ENCODE results near the gene PSMB2. TPM values are rescaled to one million over a fixed set of nuclear protein-coding genes. Genes with fewer than 3 reads are reported as not detected.

Gene PSMB2
- total RNA-seq, 4 donors from 2014 or later = 37.9 to 50.2 (median 43.1) TPM

GRCh38 chr1:35557611-35558373 lies 83.5 kb downstream of the PSMB2 start, which contains the start of gene NCDN:
TSS of gene NCDN (plus strand) at chr1:35557799. CDS start at chr1:35558191, 392 bp downstream.
- DNase-seq = peak; percentile 98 to 99
- Histone ChIP-seq H3K4me1 (peaks cover 22 to 41% of the 10 kb centered on the region in 2 donors), H3K36me3 (peaks cover under 1% of the 10 kb centered on the region in 2 donors), H3K4me3 (replicated peaks in 1 of 3) (peak within 1 kb of the TSS; percentile 29 to 87 (median 81)), H3K9me3 (no peaks in the 10 kb centered on the region), H3K27me3 (no peaks in the 10 kb centered on the region), H3K27ac (peak within 1 kb of the TSS; percentile 87 to 98 (median 94))
- intact Hi-C loops (cut with DNase I) = no loop called here
- 0% methylated on average over 34 to 51 of the region's 58 CpGs for WGBS, 2 donors
- no peak for TF ChIP-seq POLR2A (IDR thresholded peaks at IDR 0.05)
- TF ChIP-seq CTCF (IDR thresholded peaks at IDR 0.05) = no peak

GRCh38 chr1:35557118-35557610 lies 84.2 kb downstream of the PSMB2 start, which contains the start of gene KIAA0319L:
TSS of gene KIAA0319L (minus strand) at chr1:35557403. CDS start at chr1:35554491, 2,912 bp downstream.
- DNase-seq = peak; percentile 90 to 91
- no peaks in the 10 kb centered on the region for H3K9me3 ChIP-seq
- peaks cover 6 to 7% of the 10 kb centered on the region in 2 donors for H3K36me3 ChIP-seq
- 1 to 7% methylated on average over 3 to 22 of the region's 39 CpGs for WGBS, 2 donors
- H3K4me1 ChIP-seq = peaks cover 22 to 41% of the 10 kb centered on the region in 2 donors
- peak within 1 kb of the TSS; percentile 87 to 98 (median 94) for H3K27ac ChIP-seq
- no peaks in the 10 kb centered on the region for H3K27me3 ChIP-seq
- intact Hi-C loops (cut with DNase I) = no loop called here
- TF ChIP-seq POLR2A (IDR thresholded peaks at IDR 0.05) (peak; percentile 27 to 79), CTCF (IDR thresholded peaks at IDR 0.05) (no peak)
- peak within 1 kb of the TSS; percentile 29 to 87 (median 81) for H3K4me3 ChIP-seq (replicated peaks in 1 of 3)

- Histone ChIP-seq H3K9me3 (no peaks in the 10 kb centered on the region), H3K4me1 (peaks cover 22 to 41% of the 10 kb centered on the region in 2 donors), H3K27ac (peak overlapping the region; percentile 87 to 98 (median 94)), H3K27me3 (no peaks in the 10 kb centered on the region), H3K4me3 (replicated peaks in 1 of 3) (peak overlapping the region; percentile 29 to 87 (median 81)), H3K36me3 (peaks cover 11 to 12% of the 10 kb centered on the region in 2 donors)
- TF ChIP-seq CTCF (IDR thresholded peaks at IDR 0.05) (no peak), POLR2A (IDR thresholded peaks at IDR 0.05) (no peak)
- no peak for DNase-seq
- WGBS, 2 donors = 4 to 6% methylated on average over 7 to 13 of the region's 17 CpGs
- intact Hi-C loops (cut with DNase I) = no loop called here
These were observed 84.7 kb downstream of the PSMB2 start for GRCh38 chr1:35556484-35557117.

GRCh38 chr1:35555601-35556477 lies 85.5 kb downstream of the PSMB2 start:
- 57 to 61% methylated on average over 10 of the region's 10 CpGs for WGBS, 2 donors
- Histone ChIP-seq H3K27me3 (no peaks in the 10 kb centered on the region), H3K4me1 (peaks cover 22 to 41% of the 10 kb centered on the region in 2 donors), H3K36me3 (peaks cover 11 to 12% of the 10 kb centered on the region in 2 donors), H3K4me3 (replicated peaks in 1 of 3) (peak overlapping the region in 1 of 3 donors; percentile 87), H3K9me3 (no peaks in the 10 kb centered on the region), H3K27ac (no peak overlapping the region)
- intact Hi-C loops (cut with DNase I) = no loop called here
- DNase-seq = no peak
- TF ChIP-seq POLR2A (IDR thresholded peaks at IDR 0.05) = no peak
- no peak for TF ChIP-seq CTCF (IDR thresholded peaks at IDR 0.05)

All from thyroid gland (tissue), 4 donors.